ENCODE data around the gene PTCD1. TPM values are rescaled to one million over a fixed set of nuclear protein-coding genes. Genes with fewer than 3 reads are reported as not detected.
"Not testable (repeated sequence)": the region's sequence is repeated elsewhere in the genome, so short reads cannot be mapped to it uniquely, and the experiment has no call there.

Gene PTCD1
- total and polyA plus RNA-seq, 2 experiments from 2014 or later = 2.8 to 5.2 TPM

DNA sequence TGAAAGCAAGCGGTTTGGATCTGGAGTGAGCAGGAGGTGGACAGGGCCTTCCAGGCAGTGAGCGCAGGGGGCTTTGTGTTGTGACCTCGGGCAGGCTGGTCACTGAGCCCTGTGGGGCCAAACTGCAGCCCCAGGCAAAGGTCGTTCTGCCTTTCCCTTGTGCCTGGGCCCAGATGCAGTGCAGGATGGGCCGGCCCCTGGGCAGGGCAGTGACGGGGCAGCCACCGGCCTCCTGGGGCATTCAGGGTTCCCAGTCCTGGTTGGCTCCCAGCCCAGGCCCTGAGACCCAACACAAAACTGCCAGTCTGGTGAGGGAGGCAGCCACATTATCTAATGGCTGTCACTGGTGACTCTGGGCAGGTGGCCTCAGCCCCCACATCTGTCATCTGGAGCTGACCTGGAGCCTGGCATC is 56.9 kb downstream of the PTCD1 start:
- TF ChIP-seq EZH2 (IDR thresholded peaks at IDR 0.05; ENCODE audit: insufficient read depth, poor library complexity, severe bottlenecking) (no peak), EZH2phosphoT487 (IDR thresholded peaks at IDR 0.05; ENCODE audit: insufficient read depth, low read depth) (no peak)
- WGBS, 2 experiments (ENCODE audit: low coverage in 1 of 2, low lambda C conversion rate in 2 of 2, missing lambda C conversion rate in 2 of 2) = 86 to 87% methylated on average over 7 of the region's 7 CpGs
- no peak overlapping the region for H2AFZ ChIP-seq
- no peaks in the 10 kb centered on the region for H3K9me2 ChIP-seq (ENCODE audit: insufficient read depth)
- H3K4me3 ChIP-seq = no peak overlapping the region
- H3K9ac ChIP-seq = no peak overlapping the region
- peaks cover 82% of the 10 kb centered on the region for H3K79me2 ChIP-seq (ENCODE audit: insufficient read depth)
- H3K4me1 ChIP-seq (ENCODE audit: insufficient read depth) = peaks cover 25% of the 10 kb centered on the region
- no peaks in the 10 kb centered on the region for H3K27me3 ChIP-seq (replicated peaks; ENCODE audit: insufficient read depth)
- H3F3A ChIP-seq (ENCODE audit: insufficient read depth) = peaks cover 36% of the 10 kb centered on the region
- no peaks in the 10 kb centered on the region for H3K9me3 ChIP-seq (ENCODE audit: low read depth)
- in situ Hi-C loops (cut with MboI) = no loop called here
- H3K27ac ChIP-seq = no peak overlapping the region
- no peaks in the 10 kb centered on the region for H4K20me1 ChIP-seq (ENCODE audit: insufficient read depth)
- peaks cover 13% of the 10 kb centered on the region for H3K36me3 ChIP-seq (ENCODE audit: low read depth)
- DNase-seq = no peak
- H3K4me2 ChIP-seq (ENCODE audit: unreplicated experiment) = no peak overlapping the region

DNA sequence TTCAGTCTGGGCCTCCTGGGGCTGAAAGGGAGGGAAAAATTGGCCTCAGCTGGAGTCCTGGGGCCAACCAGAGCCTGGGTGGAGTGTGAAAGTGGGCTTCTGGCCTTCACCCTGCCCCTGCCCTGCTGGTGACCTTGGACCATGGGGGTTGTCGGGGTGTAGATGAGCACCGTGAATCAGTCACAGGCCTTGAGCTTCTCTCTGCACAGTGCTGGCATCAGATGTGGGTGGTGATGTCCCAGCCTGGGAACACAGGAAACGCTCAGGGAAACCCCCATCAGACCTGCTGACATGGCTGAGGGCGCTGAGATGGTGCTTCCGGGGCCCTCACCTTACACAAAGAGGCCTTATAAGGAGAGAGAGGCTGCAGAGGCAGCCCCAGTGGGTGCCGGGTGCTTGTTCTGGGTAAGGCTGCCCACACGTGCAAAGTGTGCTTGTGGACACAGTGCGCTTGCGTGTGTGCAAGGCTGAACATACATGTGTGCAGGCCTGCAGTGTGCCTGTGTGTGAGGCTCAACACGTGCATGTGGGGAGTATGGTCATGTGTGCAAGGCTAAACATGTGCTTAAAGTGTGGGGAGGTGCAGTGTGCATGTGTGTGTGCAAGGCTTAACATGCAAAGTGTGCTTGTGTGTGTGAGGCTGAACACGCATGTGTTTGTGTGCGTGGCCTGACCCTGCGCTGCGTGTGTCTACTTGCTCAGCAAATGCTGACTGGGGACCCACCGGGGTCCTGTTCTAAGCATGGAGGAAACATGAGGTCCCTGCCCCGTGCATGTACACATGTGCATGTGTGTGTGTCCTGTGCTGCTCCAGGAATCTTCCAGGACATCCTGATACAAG is 57.6 kb downstream of the PTCD1 start:
- no peaks in the 10 kb centered on the region for H3K9me2 ChIP-seq (ENCODE audit: insufficient read depth)
- TF ChIP-seq EZH2 (IDR thresholded peaks at IDR 0.05; ENCODE audit: insufficient read depth, poor library complexity, severe bottlenecking) (no peak), EZH2phosphoT487 (IDR thresholded peaks at IDR 0.05; ENCODE audit: insufficient read depth, low read depth) (no peak)
- peak overlapping the region; percentile 96 for H3K27ac ChIP-seq
- peak overlapping the region; percentile 55; the same call in 1 of the 2 replicates for H3K4me3 ChIP-seq
- H2AFZ ChIP-seq = no peak overlapping the region
- H3K9me3 ChIP-seq (ENCODE audit: low read depth) = no peaks in the 10 kb centered on the region
- peak; percentile 41 for DNase-seq
- H3K36me3 ChIP-seq (ENCODE audit: low read depth) = peaks cover 7% of the 10 kb centered on the region; the same call in 1 of the 2 replicates
- peaks cover 82% of the 10 kb centered on the region for H3K79me2 ChIP-seq (ENCODE audit: insufficient read depth)
- no peaks in the 10 kb centered on the region for H3K27me3 ChIP-seq (replicated peaks; ENCODE audit: insufficient read depth)
- peaks cover 42% of the 10 kb centered on the region for H3F3A ChIP-seq (ENCODE audit: insufficient read depth)
- peaks cover 28% of the 10 kb centered on the region for H3K4me1 ChIP-seq (ENCODE audit: insufficient read depth)
- H3K9ac ChIP-seq = peak overlapping the region; percentile 79
- WGBS, 2 experiments (ENCODE audit: low coverage in 1 of 2, low lambda C conversion rate in 2 of 2, missing lambda C conversion rate in 2 of 2) = 65 to 66% methylated on average over 16 of the region's 16 CpGs
- no peaks in the 10 kb centered on the region for H4K20me1 ChIP-seq (ENCODE audit: insufficient read depth)
- in situ Hi-C loops (cut with MboI) = no loop called here
- peak overlapping the region; percentile 76 for H3K4me2 ChIP-seq (ENCODE audit: unreplicated experiment)

DNA sequence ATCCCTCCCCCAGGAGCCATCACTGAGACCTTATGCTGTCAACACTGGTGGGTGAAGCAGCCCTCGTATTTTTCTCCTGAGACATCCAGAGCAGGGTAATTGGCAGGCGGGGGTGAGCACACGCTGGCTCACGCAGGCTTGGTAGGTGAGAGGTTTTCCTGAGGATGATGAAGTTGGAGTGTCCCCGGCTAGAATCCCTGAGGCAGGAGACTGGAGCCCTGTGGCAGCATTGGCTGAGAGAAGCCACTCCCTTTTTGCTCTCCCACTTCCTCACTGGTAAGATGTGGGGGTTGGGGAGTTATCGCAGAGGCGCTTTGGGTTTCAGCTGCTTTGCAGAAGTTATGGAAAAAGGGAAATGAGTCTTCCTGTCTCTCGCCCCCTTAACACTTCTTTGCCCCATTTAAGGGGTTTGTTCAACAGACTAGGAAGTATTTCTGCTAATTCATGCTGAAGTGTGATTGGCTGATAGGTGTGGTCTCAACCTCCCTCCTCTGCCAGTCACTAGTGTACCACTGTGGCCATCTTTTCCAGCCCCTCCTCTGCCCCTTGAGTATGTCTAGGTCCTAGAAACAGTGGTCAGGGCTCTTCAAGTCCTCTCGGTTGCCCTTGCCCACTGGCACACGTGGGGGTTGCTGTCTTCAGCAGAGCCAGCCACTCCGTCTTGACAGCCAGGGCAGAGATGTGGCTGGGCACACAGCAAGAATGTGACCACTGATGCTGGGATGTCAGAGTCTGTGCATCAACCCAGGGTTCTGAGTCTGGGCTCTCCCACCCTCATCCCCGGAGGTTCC is 58.4 kb downstream of the PTCD1 start:
- 0 out of 2 replicates have a peak overlapping the region, but pooled peaks have one; percentile 3 for H2AFZ ChIP-seq
- H3K27ac ChIP-seq = peak overlapping the region; percentile 96
- peaks cover 82% of the 10 kb centered on the region for H3K79me2 ChIP-seq (ENCODE audit: insufficient read depth)

DNA sequence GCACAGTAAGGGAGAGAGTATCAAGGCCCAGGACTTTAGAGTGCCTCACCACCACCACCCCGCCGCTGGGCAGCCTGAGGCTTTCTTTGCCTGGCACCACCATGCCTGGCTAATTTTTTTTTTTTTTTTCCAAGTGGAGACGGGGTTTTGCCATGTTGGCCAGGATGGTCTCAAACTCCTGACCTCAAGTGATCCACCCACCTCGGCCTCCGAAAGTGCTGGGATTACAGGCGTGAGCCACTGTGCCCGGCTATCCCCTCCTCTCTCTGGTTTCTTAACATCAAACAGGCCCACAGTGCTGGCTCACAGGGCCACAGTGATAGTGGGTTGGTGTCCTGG is 58.9 kb downstream of the PTCD1 start:
- Histone ChIP-seq H2AFZ (0 out of 2 replicates have a peak overlapping the region, but pooled peaks have one; percentile 3), H3K79me2 (ENCODE audit: insufficient read depth) (peaks cover 83% of the 10 kb centered on the region), H3F3A (ENCODE audit: insufficient read depth) (peaks cover 47% of the 10 kb centered on the region), H3K4me3 (peak overlapping the region; percentile 55), H3K27ac (peak overlapping the region; percentile 96), H3K4me2 (ENCODE audit: unreplicated experiment) (peak overlapping the region; percentile 76), H3K4me1 (ENCODE audit: insufficient read depth) (peaks cover 34% of the 10 kb centered on the region), H3K9ac (peak overlapping the region; percentile 79)
- 0 to 1% methylated on average over 6 to 7 of the region's 7 CpGs for WGBS, 2 experiments (ENCODE audit: low coverage in 1 of 2, low lambda C conversion rate in 2 of 2, missing lambda C conversion rate in 2 of 2)
- DNase-seq; H3K9me2 ChIP-seq (ENCODE audit: insufficient read depth); H3K27me3 ChIP-seq (replicated peaks; ENCODE audit: insufficient read depth); H3K36me3 ChIP-seq (ENCODE audit: low read depth); H4K20me1 ChIP-seq (ENCODE audit: insufficient read depth); in situ Hi-C loops (cut with MboI); H3K9me3 ChIP-seq (ENCODE audit: low read depth): not testable (repeated sequence)

More for the DNA sequence above, 58.4 kb downstream of the PTCD1 start:
- no peaks in the 10 kb centered on the region for H3K27me3 ChIP-seq (replicated peaks; ENCODE audit: insufficient read depth)
- peaks cover 7% of the 10 kb centered on the region; the same call in 1 of the 2 replicates for H3K36me3 ChIP-seq (ENCODE audit: low read depth)
- H3F3A ChIP-seq (ENCODE audit: insufficient read depth) = peaks cover 47% of the 10 kb centered on the region
- TF ChIP-seq EZH2phosphoT487 (IDR thresholded peaks at IDR 0.05; ENCODE audit: insufficient read depth, low read depth) (no peak), EZH2 (IDR thresholded peaks at IDR 0.05; ENCODE audit: insufficient read depth, poor library complexity, severe bottlenecking) (no peak)
- in situ Hi-C loops (cut with MboI) = no loop called here
- H3K4me1 ChIP-seq (ENCODE audit: insufficient read depth) = peaks cover 34% of the 10 kb centered on the region
- 23 to 27% methylated on average over 12 of the region's 12 CpGs for WGBS, 2 experiments (ENCODE audit: low coverage in 1 of 2, low lambda C conversion rate in 2 of 2, missing lambda C conversion rate in 2 of 2)
- no peaks in the 10 kb centered on the region for H3K9me2 ChIP-seq (ENCODE audit: insufficient read depth)
- H4K20me1 ChIP-seq (ENCODE audit: insufficient read depth) = no peaks in the 10 kb centered on the region
- peak overlapping the region; percentile 79 for H3K9ac ChIP-seq
- peak overlapping the region; percentile 55 for H3K4me3 ChIP-seq
- peak; percentile 85 for DNase-seq
- peak overlapping the region; percentile 76 for H3K4me2 ChIP-seq (ENCODE audit: unreplicated experiment)
- H3K9me3 ChIP-seq (ENCODE audit: low read depth) = no peaks in the 10 kb centered on the region

Data from GM23248 (cell line).